Activated T-helper 1 cell treated with anti-CD3 and anti-CD28 coated beads, Interleukin-12 subunit alpha, Interleukin-12 subunit beta, Interleukin-2, Interleukin-4 antibody, amounts not matched to agents 30 ng/mL and 10 ng/mL and 1 ng/mL, durations not matched to agents 14 hours and 24 hours and 36 hours (primary cell): Measurements from ENCODE around the gene EHBP1. TPM values are rescaled to one million over a fixed set of nuclear protein-coding genes. Genes with fewer than 3 reads are reported as not detected.
"Not testable (repeated sequence)": the region's sequence is repeated elsewhere in the genome, so short reads cannot be mapped to it uniquely, and the experiment has no call there.

Source experiments
- DNase-seq: peaks from one replicate; pipeline ENCODE4 v3.0.0; 2021; ENCODE audit warnings: low spot score
- H3K27ac Mint-ChIP-seq: one replicate; pipeline ENCODE4 v1.8.0; 2021; ENCODE audit warnings: mild to moderate bottlenecking, mixed read lengths
- H3K27me3 Mint-ChIP-seq: one replicate; pipeline ENCODE4 v1.8.0; 2022; ENCODE audit warnings: mild to moderate bottlenecking, moderate library complexity, mixed read lengths; ENCODE audit not compliant: insufficient read depth
- H3K36me3 Mint-ChIP-seq: one replicate; pipeline ENCODE4 v1.8.0; 2021; ENCODE audit warnings: low read depth, mixed read lengths
- H3K4me1 Mint-ChIP-seq: one replicate; pipeline ENCODE4 v1.8.0; 2021; ENCODE audit warnings: low read depth, mixed read lengths
- H3K4me3 Mint-ChIP-seq: one replicate; pipeline ENCODE4 v1.8.0; 2021; ENCODE audit warnings: mild to moderate bottlenecking, moderate library complexity, mixed read lengths
- H3K9me3 Mint-ChIP-seq: one replicate; pipeline ENCODE4 v1.8.0; 2021; ENCODE audit warnings: mixed read lengths
- intact Hi-C: fragments of 100-400 bp; cut with micrococcal nuclease; formaldehyde crosslinking; loops from one replicate; pipeline ENCODE4 v1.15.1; 2024
- total RNA-seq: library from RNA; stranded (reverse); gene quantifications from 2 replicates; pipeline ENCODE4 v1.2.3, GENCODE V29; 2022

The EHBP1 gene
- total RNA-seq, 1 donor from 2014 or later = 23.7 TPM

- Mint-ChIP-seq H3K4me1 (no peaks in the 10 kb centered on the region), H3K9me3 (no peaks in the 10 kb centered on the region), H3K27me3 (peaks cover 4% of the 10 kb centered on the region), H3K27ac (no peak overlapping the region), H3K4me3 (no peak overlapping the region), H3K36me3 (no peaks in the 10 kb centered on the region)
- intact Hi-C loops = no loop called here
- no peak for DNase-seq
Observed at GRCh38 chr2:63073994-63074393, 368.5 kb downstream of the EHBP1 start.

- H3K36me3 Mint-ChIP-seq, DNase-seq, H3K9me3 Mint-ChIP-seq, H3K27me3 Mint-ChIP-seq, H3K27ac Mint-ChIP-seq, H3K4me1 Mint-ChIP-seq, H3K4me3 Mint-ChIP-seq, intact Hi-C loops: not testable (repeated sequence)
Observed at GRCh38 chr2:63074399-63074798, 368.9 kb downstream of the EHBP1 start.

- H3K27me3 Mint-ChIP-seq = peaks cover 2% of the 10 kb centered on the region
- no peak for DNase-seq
- H3K4me3 Mint-ChIP-seq = no peak overlapping the region
- no peaks in the 10 kb centered on the region for H3K36me3 Mint-ChIP-seq
- intact Hi-C loops = no loop called here
- H3K4me1 Mint-ChIP-seq = no peaks in the 10 kb centered on the region
- no peak overlapping the region for H3K27ac Mint-ChIP-seq
- H3K9me3 Mint-ChIP-seq = no peaks in the 10 kb centered on the region
Observed at GRCh38 chr2:63078852-63079606, 373.5 kb downstream of the EHBP1 start.

GRCh38 chr2:63081404-63081803 is 375.9 kb downstream of the EHBP1 start:
- DNase-seq = no peak
- Mint-ChIP-seq H3K27ac (no peak overlapping the region), H3K4me3 (no peak overlapping the region), H3K4me1 (no peaks in the 10 kb centered on the region), H3K9me3 (no peaks in the 10 kb centered on the region), H3K36me3 (no peaks in the 10 kb centered on the region), H3K27me3 (peaks cover 2% of the 10 kb centered on the region)
- intact Hi-C loops = no loop called here

GRCh38 chr2:63086687-63087086 is 381.2 kb downstream of the EHBP1 start:
- no peak for DNase-seq
- Mint-ChIP-seq H3K36me3 (no peaks in the 10 kb centered on the region), H3K9me3 (no peaks in the 10 kb centered on the region), H3K27ac (no peak overlapping the region), H3K27me3 (no peaks in the 10 kb centered on the region), H3K4me3 (no peak overlapping the region), H3K4me1 (no peaks in the 10 kb centered on the region)
- intact Hi-C loops = no loop called here

- Mint-ChIP-seq H3K9me3 (no peaks in the 10 kb centered on the region), H3K4me1 (no peaks in the 10 kb centered on the region), H3K27ac (no peak overlapping the region), H3K27me3 (peaks cover 2% of the 10 kb centered on the region), H3K36me3 (no peaks in the 10 kb centered on the region), H3K4me3 (no peak overlapping the region)
- intact Hi-C loops = no loop called here
- DNase-seq = no peak
Observed at GRCh38 chr2:63092401-63092800, 386.9 kb downstream of the EHBP1 start.

GRCh38 chr2:63092857-63093256 is 387.3 kb downstream of the EHBP1 start:
- Mint-ChIP-seq H3K9me3 (no peaks in the 10 kb centered on the region), H3K4me1 (no peaks in the 10 kb centered on the region), H3K4me3 (no peak overlapping the region), H3K36me3 (no peaks in the 10 kb centered on the region), H3K27me3 (peaks cover 2% of the 10 kb centered on the region), H3K27ac (no peak overlapping the region)
- intact Hi-C loops = no loop called here
- no peak for DNase-seq

- H3K4me1 Mint-ChIP-seq = no peaks in the 10 kb centered on the region
- H3K9me3 Mint-ChIP-seq = no peaks in the 10 kb centered on the region
- no peaks in the 10 kb centered on the region for H3K36me3 Mint-ChIP-seq
- H3K27me3 Mint-ChIP-seq = peaks cover 2% of the 10 kb centered on the region
- intact Hi-C loops = no loop called here
- DNase-seq = no peak
- H3K27ac Mint-ChIP-seq = no peak overlapping the region
- H3K4me3 Mint-ChIP-seq = no peak overlapping the region
Observed at GRCh38 chr2:63093502-63093901, 388.0 kb downstream of the EHBP1 start.

Other genes with a start within 250 kb of the EHBP1 start
- 0.15 and 0.23 TPM in 2 replicates for gene TMEM17, start 199.5 kb upstream of the EHBP1 start, total RNA-seq